BLaER1 treated with 17β-estradiol and CSF1 and Interleukin-3, amounts not matched to agents 10 nM and 100 nM (cell line): ENCODE measurements around the gene SBDS.
"Not testable (repeated sequence)": the region's sequence is repeated elsewhere in the genome, so short reads cannot be mapped to it uniquely, and the experiment has no call there.

Experiments
- H3K27ac ChIP-seq, 11 experiments: shearing (Covaris generic); formaldehyde crosslinking; 2 replicates each; pipeline ENCODE4 v1.8.1; 2022
- H3K27me3 ChIP-seq, 11 experiments: shearing (Covaris generic); formaldehyde crosslinking; 2 replicates each; pipeline ENCODE4 v1.8.1; 2022
- H3K36me3 ChIP-seq, 11 experiments: shearing (Covaris generic); formaldehyde crosslinking; 2 replicates each; pipeline ENCODE4 v1.8.1; 2022
- H3K4me1 ChIP-seq, 10 experiments: shearing (Covaris generic); formaldehyde crosslinking; 2 replicates each; pipeline ENCODE4 v1.8.1; 2022
- H3K4me2 ChIP-seq, 11 experiments: shearing (Covaris generic); formaldehyde crosslinking; 2 replicates each; pipeline ENCODE4 v1.8.1; 2022
- H3K4me3 ChIP-seq, 10 experiments: shearing (Covaris generic); formaldehyde crosslinking; 2 replicates each; pipeline ENCODE4 v1.8.1; 2022
- H3K9ac ChIP-seq, 11 experiments: shearing (Covaris generic); formaldehyde crosslinking; 2 replicates each; pipeline ENCODE4 v1.8.1; 2022
- H3K9me3 ChIP-seq, 11 experiments: shearing (Covaris generic); formaldehyde crosslinking; replicated peaks in 1 of 11; 2 replicates each; pipeline ENCODE4 v1.8.1; 2022
- H4K20me1 ChIP-seq, 11 experiments: shearing (Covaris generic); formaldehyde crosslinking; 2 replicates each; pipeline ENCODE4 v1.8.1; 2022
- Cebpa-rat ChIP-seq, 11 experiments: shearing (Covaris generic); IDR thresholded peaks; 2 replicates each; pipeline ENCODE4 v1.8.1; 2022

SBDS gene

GRCh38 chr7:67022511-67022910 lies 27.1 kb upstream of the SBDS start:
- Histone ChIP-seq H3K4me2 (no peak overlapping the region), H3K36me3 (peaks cover 58 to 99% (median 80%) of the 10 kb centered on the region in 11 experiments), H3K4me1 (no peaks in the 10 kb centered on the region), H3K9ac (no peak overlapping the region), H3K27me3 (no peaks in the 10 kb centered on the region), H3K9me3 (no peaks in the 10 kb centered on the region), H4K20me1 (peaks cover 0 to 6% (median 0%) of the 10 kb centered on the region in 11 experiments; a peak in 1 of 22 replicates), H3K4me3 (no peak overlapping the region), H3K27ac (no peak overlapping the region)
- TF ChIP-seq Cebpa-rat (IDR thresholded peaks at IDR 0.05): no peak

DNA sequence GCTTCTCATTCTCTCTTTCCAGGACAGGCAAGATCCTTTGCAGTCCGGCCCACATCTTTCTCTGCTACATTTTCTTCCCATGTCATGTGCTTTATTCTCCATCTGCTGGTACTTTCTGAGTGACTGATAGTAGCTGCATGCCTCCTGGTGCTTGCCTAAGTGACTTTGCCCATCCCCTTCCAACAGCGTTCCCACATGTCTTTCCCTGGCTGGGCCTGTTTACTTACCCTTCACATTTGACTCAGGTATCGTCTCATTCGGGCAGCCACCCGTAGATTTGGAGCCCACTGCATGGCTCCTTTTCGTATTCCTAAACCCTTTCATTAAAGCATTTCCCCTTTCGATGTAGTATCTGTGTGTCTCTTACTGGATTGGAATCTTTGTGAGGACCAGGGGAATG lies 25.9 kb upstream of the SBDS start:
- peaks cover 60 to 99% (median 80%) of the 10 kb centered on the region in 11 experiments for H3K36me3 ChIP-seq
- H3K9me3 ChIP-seq: no peaks in the 10 kb centered on the region
- H3K27me3 ChIP-seq: no peaks in the 10 kb centered on the region
- TF ChIP-seq Cebpa-rat (IDR thresholded peaks at IDR 0.05): no peak
- H3K4me2 ChIP-seq: no peak overlapping the region
- H4K20me1 ChIP-seq: peaks cover 0 to 6% (median 0%) of the 10 kb centered on the region in 11 experiments; a peak in 1 of 22 replicates
- H3K4me3 ChIP-seq: no peak overlapping the region
- no peaks in the 10 kb centered on the region for H3K4me1 ChIP-seq
- H3K27ac ChIP-seq: no peak overlapping the region
- no peak overlapping the region for H3K9ac ChIP-seq

GRCh38 chr7:67019562-67020390 lies 24.4 kb upstream of the SBDS start:
- no peaks in the 10 kb centered on the region for H3K27me3 ChIP-seq
- H3K4me1 ChIP-seq: no peaks in the 10 kb centered on the region
- H4K20me1 ChIP-seq: peaks cover 0 to 6% (median 0%) of the 10 kb centered on the region in 11 experiments; a peak in 1 of 22 replicates
- no peak overlapping the region for H3K4me2 ChIP-seq
- no peak for TF ChIP-seq Cebpa-rat (IDR thresholded peaks at IDR 0.05)
- H3K36me3 ChIP-seq: peaks cover 73 to 100% (median 88%) of the 10 kb centered on the region in 11 experiments
- H3K4me3 ChIP-seq: no peak overlapping the region
- H3K9me3 ChIP-seq: no peaks in the 10 kb centered on the region
- H3K9ac ChIP-seq: no peak overlapping the region
- H3K27ac ChIP-seq: no peak overlapping the region

DNA sequence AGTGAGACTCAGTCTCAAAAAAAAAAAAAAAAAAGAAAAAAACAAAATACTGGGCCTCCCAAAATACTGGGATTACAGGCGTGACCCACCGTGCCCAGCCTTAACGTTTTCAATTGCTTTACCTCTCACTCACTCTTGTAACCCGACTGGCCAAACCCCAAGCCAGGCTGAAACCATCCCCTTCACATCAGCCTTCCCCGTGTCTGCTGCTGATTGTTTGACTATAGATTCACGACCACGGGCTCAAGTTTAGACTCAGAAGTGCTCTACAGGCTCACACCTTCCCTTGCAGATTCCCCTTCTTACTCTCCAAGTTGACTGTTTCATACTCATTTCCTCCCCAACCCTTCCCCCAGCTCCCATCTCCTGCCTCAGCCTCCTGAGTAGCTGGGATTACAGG lies 23.6 kb upstream of the SBDS start:
- Histone ChIP-seq H3K4me1 (no peaks in the 10 kb centered on the region), H3K4me3 (no peak overlapping the region), H3K9me3 (no peaks in the 10 kb centered on the region), H3K9ac (no peak overlapping the region), H3K36me3 (peaks cover 81 to 100% (median 93%) of the 10 kb centered on the region in 11 experiments), H3K4me2 (no peak overlapping the region), H3K27ac (no peak overlapping the region), H4K20me1 (peaks cover 0 to 6% (median 0%) of the 10 kb centered on the region in 11 experiments; a peak in 1 of 22 replicates), H3K27me3 (no peaks in the 10 kb centered on the region)
- TF ChIP-seq Cebpa-rat (IDR thresholded peaks at IDR 0.05): no peak

DNA sequence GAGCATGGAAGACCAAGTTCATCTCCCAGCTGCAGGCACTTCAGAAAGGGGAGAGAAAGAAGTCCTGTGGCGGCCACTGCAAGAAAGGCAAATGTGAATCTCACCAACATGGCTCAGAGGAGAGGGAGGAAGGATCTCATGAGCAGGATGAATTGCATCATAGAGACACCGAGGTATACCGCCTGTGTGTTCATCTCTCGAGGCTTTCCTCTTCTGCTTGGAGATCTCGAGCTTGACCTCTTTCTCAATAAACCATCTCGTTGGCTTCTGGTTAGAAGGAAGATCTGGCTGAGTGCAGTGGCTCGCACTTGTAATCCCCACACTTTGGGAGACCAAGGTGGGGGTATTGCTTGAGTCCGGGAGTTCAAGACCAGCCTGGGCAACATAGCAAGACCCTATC lies 22.6 kb upstream of the SBDS start:
- H3K9me3 ChIP-seq, H3K4me1 ChIP-seq, H3K27me3 ChIP-seq, H3K4me2 ChIP-seq, H3K9ac ChIP-seq, H4K20me1 ChIP-seq, H3K4me3 ChIP-seq, H3K27ac ChIP-seq: not testable (repeated sequence)
- H3K36me3 ChIP-seq: peaks cover 83 to 99% (median 93%) of the 10 kb centered on the region in 11 experiments

- H3K9ac ChIP-seq, H3K9me3 ChIP-seq, H3K4me3 ChIP-seq, H3K4me2 ChIP-seq, H3K27ac ChIP-seq, H3K4me1 ChIP-seq, H4K20me1 ChIP-seq, H3K27me3 ChIP-seq: not testable (repeated sequence)
- H3K36me3 ChIP-seq: peaks cover 76 to 99% (median 93%) of the 10 kb centered on the region in 11 experiments
- 0 out of 22 replicates have a peak, but pooled peaks of 1 of the 11 experiments have one; percentile 11 for TF ChIP-seq Cebpa-rat (IDR thresholded peaks at IDR 0.05)
Observed at GRCh38 chr7:67014076-67014622, 18.8 kb upstream of the SBDS start.

DNA sequence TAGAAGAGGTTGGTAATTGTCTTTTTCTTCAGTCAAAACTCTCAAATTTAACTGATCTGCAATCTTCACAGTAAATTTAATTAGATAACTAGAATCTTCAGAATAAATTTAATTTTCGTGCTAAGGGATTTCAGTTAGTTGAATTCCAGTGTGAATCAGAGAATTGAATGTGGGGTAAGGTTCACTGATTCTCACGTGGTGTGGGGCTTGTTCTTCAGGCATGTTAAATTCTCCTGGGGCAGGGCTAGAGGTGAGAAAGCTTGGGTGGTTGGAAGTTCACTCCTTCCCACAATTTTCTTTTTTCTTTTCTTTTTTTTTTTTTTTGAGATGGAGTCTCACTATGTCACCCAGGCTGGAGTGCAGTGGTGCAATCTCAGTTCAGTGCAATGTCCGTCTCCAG lies 14.3 kb upstream of the SBDS start:
- H3K4me2 ChIP-seq, H3K27ac ChIP-seq, H3K9ac ChIP-seq, H3K4me3 ChIP-seq, H3K27me3 ChIP-seq, H3K4me1 ChIP-seq, H3K9me3 ChIP-seq: not testable (repeated sequence)
- peaks cover 82 to 99% (median 95%) of the 10 kb centered on the region in 11 experiments for H3K36me3 ChIP-seq
- H4K20me1 ChIP-seq: peaks cover 0 to 33% (median 0%) of the 10 kb centered on the region in 11 experiments; a peak in 4 of 22 replicates

DNA sequence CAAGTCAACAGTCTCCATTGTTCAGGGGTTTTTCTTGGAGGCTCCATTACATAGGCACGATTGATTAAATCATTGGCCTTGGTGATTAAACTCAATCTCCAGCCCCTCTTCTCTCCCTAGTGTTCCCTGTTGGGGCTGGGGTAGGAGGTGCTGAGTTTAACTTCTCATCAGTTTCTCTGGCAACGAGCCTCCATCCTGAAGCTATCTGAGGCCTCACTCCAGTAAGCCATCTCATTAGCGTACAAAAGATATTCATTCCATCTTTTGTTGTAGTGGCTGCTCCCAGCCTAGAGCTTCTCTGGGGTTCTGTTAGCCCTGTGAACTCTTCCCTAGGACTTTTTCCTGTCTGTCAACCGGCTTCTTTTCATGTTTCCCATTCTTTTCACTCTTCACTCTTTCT lies 12.9 kb upstream of the SBDS start:
- Histone ChIP-seq H3K4me1 (peaks cover 0 to 9% (median 5%) of the 10 kb centered on the region in 10 experiments; a peak in 11 of 20 replicates), H4K20me1 (peaks cover 0 to 41% (median 0%) of the 10 kb centered on the region in 11 experiments; a peak in 4 of 22 replicates)
- no peak for TF ChIP-seq Cebpa-rat (IDR thresholded peaks at IDR 0.05)

GRCh38 chr7:67006965-67007364 lies 11.6 kb upstream of the SBDS start:
- Histone ChIP-seq H3K4me1 (peaks cover 0 to 9% (median 5%) of the 10 kb centered on the region in 10 experiments; a peak in 11 of 20 replicates), H3K4me2 (no peak overlapping the region), H4K20me1 (peaks cover 0 to 49% (median 0%) of the 10 kb centered on the region in 11 experiments; a peak in 4 of 22 replicates), H3K27ac (no peak overlapping the region), H3K9me3 (peaks cover 0 to 6% (median 0%) of the 10 kb centered on the region in 11 experiments; a peak in 1 of 22 replicates), H3K9ac (no peak overlapping the region), H3K36me3 (peaks cover 67 to 95% (median 76%) of the 10 kb centered on the region in 11 experiments), H3K27me3 (no peaks in the 10 kb centered on the region), H3K4me3 (no peak overlapping the region)
- TF ChIP-seq Cebpa-rat (IDR thresholded peaks at IDR 0.05): no peak

More for the DNA sequence above, 12.9 kb upstream of the SBDS start:
- peaks cover 0 to 6% (median 0%) of the 10 kb centered on the region in 11 experiments; a peak in 1 of 22 replicates for H3K9me3 ChIP-seq
- peaks cover 70 to 95% (median 88%) of the 10 kb centered on the region in 11 experiments for H3K36me3 ChIP-seq
- H3K4me2 ChIP-seq: peak overlapping the region in 6 of 11 experiments; percentile 18 to 42 (median 25); a peak in 7 of 22 replicates
- no peaks in the 10 kb centered on the region for H3K27me3 ChIP-seq
- no peak overlapping the region for H3K4me3 ChIP-seq
- H3K27ac ChIP-seq: no peak overlapping the region
- no peak overlapping the region for H3K9ac ChIP-seq

DNA sequence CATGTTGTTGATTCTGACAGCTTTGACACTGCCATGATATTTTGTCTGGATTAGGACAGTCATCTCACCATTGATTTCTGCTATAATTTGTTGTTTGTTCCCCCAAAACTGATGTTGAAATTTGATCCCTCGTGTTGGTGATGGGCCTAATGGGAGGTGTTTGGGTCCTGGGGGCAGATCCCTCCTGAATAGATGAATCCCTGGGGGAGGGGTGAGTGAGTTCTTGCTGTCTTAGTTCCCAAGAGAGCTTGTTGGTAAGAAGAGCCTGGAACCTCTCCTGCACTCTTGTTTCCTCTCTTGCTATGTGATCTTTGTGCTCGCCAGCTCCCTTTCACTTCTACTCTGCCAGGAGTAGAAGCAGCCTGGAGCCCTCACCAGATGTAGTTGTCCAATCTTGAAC lies 8.8 kb upstream of the SBDS start:
- not testable (repeated sequence) for H3K4me1 ChIP-seq, H3K9ac ChIP-seq
- peaks cover 46 to 88% (median 62%) of the 10 kb centered on the region in 11 experiments for H3K36me3 ChIP-seq

GRCh38 chr7:67000601-67001258 lies 5.3 kb upstream of the SBDS start:
- not testable (repeated sequence) for H3K9me3 ChIP-seq, H3K27me3 ChIP-seq, H3K9ac ChIP-seq, H3K4me3 ChIP-seq, H3K4me2 ChIP-seq, H3K27ac ChIP-seq
- Histone ChIP-seq H3K36me3 (peaks cover 14 to 61% (median 34%) of the 10 kb centered on the region in 11 experiments), H4K20me1 (peaks cover 0 to 49% (median 0%) of the 10 kb centered on the region in 11 experiments; a peak in 4 of 22 replicates), H3K4me1 (peaks cover 5 to 10% (median 5%) of the 10 kb centered on the region in 10 experiments; a peak in 12 of 20 replicates)

More for the DNA sequence above, 8.8 kb upstream of the SBDS start:
- H3K4me2 ChIP-seq: peak overlapping the region in 1 of 11 experiments; percentile 7; a peak in 2 of 22 replicates
- peaks cover 0 to 73% (median 0%) of the 10 kb centered on the region in 11 experiments; a peak in 5 of 22 replicates for H4K20me1 ChIP-seq
- H3K27me3 ChIP-seq, H3K4me3 ChIP-seq, H3K9me3 ChIP-seq, H3K27ac ChIP-seq: not testable (repeated sequence)

DNA sequence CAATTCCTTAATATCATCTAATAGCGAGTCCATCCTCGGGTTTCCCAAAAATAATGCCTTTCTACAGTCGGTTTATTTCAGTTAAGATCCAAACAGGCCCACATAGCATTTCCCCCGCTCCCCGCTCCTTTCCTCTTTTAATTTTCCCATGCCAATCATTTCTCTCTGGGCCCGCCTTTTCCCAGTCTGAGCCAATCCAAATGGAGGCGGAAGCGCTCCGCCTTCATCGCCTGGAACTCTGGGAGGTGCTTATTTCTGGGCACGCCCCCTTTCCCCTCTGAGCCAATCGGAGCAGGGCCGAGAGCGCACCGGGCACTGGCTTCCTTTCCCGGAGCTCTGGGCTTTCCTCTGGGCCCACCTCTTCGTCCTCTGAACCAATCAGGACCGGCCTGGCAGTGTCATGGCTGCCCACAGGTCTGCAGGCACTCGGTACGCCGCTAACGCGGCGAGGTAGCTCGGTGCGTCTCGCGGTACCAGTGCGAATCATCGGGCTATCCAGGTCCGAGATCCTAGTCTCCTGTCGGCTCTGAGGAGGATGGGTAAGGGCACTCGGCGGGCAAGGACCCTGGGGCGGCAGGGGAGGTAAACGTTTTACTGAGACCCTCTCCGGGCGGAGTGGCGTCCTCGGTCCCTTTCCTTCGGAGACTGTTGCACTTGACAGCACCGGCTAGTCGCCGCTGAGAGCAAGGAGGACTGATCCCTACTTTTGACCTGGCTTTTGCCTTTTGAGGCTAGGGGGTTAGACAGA lies 1.2 kb upstream of the SBDS start, which contains the start of gene TYW1:
TSS of gene TYW1 (plus strand) at position 390 of the 748 bp plus-strand sequence. CDS start at position 536, 146 bp downstream.
- Histone ChIP-seq H3K27ac (peak within 1 kb of the TSS; percentile 61 to 91 (median 78)), H3K36me3 (peaks cover 22 to 50% (median 39%) of the 10 kb centered on the region in 11 experiments), H3K4me2 (peak within 1 kb of the TSS; percentile 67 to 85 (median 80)), H4K20me1 (peaks cover 0 to 38% (median 7%) of the 10 kb centered on the region in 11 experiments; a peak in 9 of 22 replicates), H3K4me1 (peaks cover 16 to 22% (median 18%) of the 10 kb centered on the region in 10 experiments; a peak in 18 of 20 replicates), H3K4me3 (peak within 1 kb of the TSS; percentile 76 to 94 (median 86)), H3K9ac (peak within 1 kb of the TSS; percentile 83 to 95 (median 89))
- not testable (repeated sequence) for H3K9me3 ChIP-seq, H3K27me3 ChIP-seq
